ENCODE data around the gene EIF5AL1.

EIF5AL1 gene

DNA sequence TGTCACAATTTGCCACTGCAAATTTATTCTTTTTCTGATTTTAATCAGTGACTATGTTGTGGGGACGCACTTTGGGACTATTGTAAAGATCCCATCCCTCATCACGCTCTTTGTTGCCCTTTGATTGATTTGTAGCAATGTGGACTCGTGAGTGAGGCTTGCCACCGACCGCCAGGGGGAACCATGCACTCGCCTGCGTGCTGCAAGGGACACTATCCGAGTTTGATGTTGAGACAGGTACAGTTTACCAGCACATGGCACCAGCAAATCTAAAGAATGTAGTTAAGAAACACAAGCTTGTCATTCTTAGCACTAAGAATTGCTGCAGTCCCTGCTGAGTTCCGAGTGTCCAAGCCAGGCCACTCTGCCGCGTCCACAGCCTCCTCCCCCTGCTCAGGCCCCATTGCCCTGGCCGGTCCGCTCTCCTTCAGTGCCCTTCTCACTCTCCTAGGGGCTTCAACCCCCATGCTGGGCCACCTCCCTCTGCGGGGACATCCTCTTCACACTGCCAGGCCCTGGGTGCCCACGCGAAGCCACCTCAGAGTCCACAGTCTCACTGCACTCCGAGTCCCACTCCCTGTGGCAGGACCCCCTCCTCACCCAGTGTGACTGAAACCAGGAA, 49.9 kb downstream of the EIF5AL1 start:
- TF ChIP-seq, protein P1, sequence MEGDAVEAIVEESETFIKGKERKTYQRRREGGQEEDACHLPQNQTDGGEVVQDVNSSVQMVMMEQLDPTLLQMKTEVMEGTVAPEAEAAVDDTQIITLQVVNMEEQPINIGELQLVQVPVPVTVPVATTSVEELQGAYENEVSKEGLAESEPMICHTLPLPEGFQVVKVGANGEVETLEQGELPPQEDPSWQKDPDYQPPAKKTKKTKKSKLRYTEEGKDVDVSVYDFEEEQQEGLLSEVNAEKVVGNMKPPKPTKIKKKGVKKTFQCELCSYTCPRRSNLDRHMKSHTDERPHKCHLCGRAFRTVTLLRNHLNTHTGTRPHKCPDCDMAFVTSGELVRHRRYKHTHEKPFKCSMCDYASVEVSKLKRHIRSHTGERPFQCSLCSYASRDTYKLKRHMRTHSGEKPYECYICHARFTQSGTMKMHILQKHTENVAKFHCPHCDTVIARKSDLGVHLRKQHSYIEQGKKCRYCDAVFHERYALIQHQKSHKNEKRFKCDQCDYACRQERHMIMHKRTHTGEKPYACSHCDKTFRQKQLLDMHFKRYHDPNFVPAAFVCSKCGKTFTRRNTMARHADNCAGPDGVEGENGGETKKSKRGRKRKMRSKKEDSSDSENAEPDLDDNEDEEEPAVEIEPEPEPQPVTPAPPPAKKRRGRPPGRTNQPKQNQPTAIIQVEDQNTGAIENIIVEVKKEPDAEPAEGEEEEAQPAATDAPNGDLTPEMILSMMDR (IDR thresholded peaks at IDR 0.05; ENCODE audit: low read depth, low read length, missing control alignments) = peak; percentile 93
- in situ Hi-C loops (cut with HindIII; ENCODE audit: low sequenced_read_pairs) = no loop called here
- peak; percentile 24 for DNase-seq (ENCODE audit: low read depth)
- H3K4me3 ChIP-seq (ENCODE audit: low read depth, low read length) = no peak overlapping the region

DNA sequence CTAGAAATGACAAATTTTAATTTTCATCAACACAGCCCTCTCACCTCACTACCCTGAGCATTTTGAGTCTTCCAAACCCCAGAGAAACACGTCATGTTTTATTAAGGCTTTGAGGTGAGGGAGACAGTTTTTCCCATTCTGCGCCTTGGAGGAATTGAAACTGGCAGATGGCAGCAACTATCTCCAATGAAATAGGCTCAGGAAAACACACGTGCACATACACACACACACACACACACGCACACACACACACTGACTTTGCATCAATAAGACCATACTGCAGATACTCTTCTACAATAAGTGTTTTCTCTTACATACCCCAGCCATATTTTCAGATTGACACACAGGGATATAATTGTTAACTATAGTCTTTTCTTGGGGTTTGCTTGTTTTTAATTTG, 51.1 kb downstream of the EIF5AL1 start:
- DNase-seq (ENCODE audit: low read depth) = no peak
- TF ChIP-seq, protein P1 (IDR thresholded peaks at IDR 0.05; ENCODE audit: low read depth, low read length, missing control alignments) = no peak
- in situ Hi-C loops (cut with HindIII; ENCODE audit: low sequenced_read_pairs) = no loop called here
- H3K4me3 ChIP-seq (ENCODE audit: low read depth, low read length) = no peak overlapping the region

All from astrocyte of the cerebellum (primary cell).